GM18508 (cell line): Measurements from ENCODE around the gene SLC16A5.
"Not testable (repeated sequence)": the region's sequence is repeated elsewhere in the genome, so short reads cannot be mapped to it uniquely, and the experiment has no call there.

Experiments
- ATAC-seq: cut with Tn5 transposase; IDR thresholded peaks from one replicate; pipeline ENCODE4 v1.9.1; 2021; ENCODE audit warnings: moderate number of reproducible peaks; ENCODE audit not compliant: insufficient read depth, unreplicated experiment

SLC16A5 gene

GRCh38 chr17:75087558-75088453 lies at the start of gene SLC16A5:
Gene SLC16A5, plus strand, starts transcription at chr17:75087954. Its CDS starts 5,683 bp downstream, at chr17:75093637.
- ATAC-seq: no peak

- ATAC-seq: no peak
Measured at GRCh38 chr17:75039238-75039637, 48.5 kb upstream of the SLC16A5 start.

DNA sequence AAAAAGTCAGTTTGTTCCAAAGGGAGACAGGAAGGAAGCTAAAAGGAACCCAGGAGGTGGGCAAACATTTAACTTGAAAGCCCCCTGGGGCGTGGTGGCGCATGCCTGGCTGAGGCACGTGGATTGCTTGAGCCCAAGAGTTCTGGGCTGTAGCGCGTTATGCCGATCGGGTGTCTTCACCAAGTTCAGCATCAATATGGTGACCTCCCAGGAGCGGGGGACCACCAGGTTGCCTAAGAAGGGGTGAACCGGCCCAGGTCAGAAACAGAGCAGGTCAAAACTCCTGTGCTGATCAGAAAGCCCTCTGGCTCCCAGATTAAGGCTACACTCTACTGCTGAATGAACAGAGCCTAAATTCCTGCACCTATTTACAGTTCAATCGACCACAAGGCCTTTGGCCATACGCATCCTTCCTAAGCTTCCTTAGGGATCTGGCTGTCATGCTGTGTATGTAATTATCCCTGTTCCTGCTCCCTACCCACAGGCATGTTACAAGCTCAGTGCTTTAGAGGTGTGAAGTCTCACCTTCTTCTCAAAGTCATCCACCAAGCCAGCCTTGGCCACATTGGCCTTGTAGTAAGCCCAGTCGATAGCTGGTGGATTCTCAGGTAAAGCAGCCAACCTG lies 46.0 kb upstream of the SLC16A5 start:
- no peak for ATAC-seq

DNA sequence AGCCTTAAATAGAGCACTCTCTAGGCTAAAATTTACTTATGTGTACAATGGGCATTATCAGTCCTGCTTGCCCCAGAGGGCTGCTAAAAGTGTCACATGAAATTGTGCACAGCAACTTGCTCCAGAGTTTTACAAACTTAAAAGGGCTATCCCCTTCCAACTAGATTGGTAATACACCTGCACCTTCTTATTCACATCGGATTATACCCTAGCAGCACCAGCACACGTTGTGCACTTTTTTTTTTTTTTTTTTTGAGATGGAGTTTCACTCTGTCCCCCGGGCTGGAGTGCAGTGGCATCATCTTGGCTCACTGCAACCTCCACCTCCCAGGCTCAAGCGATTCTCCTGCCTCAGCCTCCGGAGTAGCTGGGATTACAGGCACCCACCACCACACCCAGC lies 44.0 kb upstream of the SLC16A5 start:
- not testable (repeated sequence) for ATAC-seq

DNA sequence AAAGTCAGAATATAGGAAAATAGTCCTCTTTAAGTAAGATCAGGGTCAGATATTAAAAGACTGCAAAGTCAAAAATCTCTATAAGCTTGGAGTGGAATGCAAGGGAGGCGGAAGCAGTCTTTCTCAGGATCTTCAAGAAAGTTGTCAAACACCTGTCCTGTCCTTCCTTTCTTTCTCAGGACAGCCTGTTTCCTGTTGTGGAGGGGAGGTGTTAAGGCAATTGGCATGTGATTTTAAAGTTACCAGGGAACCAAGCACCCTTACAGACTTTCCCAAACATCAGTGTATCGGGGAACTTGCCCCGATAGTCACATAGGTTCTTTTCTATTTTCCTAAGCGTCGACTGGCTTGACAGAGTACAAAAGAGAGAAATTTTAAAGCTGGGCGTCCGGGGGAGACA lies 43.0 kb upstream of the SLC16A5 start:
- ATAC-seq: no peak

DNA sequence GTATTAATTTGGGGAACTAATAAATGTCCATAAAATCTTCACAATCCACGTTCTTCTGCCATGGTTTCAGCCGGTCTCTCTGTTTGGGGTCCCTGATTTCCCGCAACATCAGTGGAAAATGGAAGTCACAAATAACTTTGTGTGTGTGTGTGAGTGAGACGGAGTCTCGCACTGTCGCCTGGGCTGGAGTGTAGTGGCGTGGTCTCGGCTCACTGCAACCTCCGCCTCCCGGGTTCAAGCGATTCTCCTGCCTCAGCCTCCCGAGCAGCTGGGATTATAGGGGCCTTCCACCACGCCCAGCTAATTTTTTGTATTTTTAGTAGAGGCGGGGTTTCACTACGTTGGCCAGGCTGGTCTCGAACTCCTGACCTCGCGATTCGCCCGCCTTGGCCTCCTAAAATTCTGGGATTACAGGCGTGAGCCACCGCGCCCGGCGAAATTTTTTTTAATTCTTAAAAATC lies 41.8 kb upstream of the SLC16A5 start:
- ATAC-seq: not testable (repeated sequence)

DNA sequence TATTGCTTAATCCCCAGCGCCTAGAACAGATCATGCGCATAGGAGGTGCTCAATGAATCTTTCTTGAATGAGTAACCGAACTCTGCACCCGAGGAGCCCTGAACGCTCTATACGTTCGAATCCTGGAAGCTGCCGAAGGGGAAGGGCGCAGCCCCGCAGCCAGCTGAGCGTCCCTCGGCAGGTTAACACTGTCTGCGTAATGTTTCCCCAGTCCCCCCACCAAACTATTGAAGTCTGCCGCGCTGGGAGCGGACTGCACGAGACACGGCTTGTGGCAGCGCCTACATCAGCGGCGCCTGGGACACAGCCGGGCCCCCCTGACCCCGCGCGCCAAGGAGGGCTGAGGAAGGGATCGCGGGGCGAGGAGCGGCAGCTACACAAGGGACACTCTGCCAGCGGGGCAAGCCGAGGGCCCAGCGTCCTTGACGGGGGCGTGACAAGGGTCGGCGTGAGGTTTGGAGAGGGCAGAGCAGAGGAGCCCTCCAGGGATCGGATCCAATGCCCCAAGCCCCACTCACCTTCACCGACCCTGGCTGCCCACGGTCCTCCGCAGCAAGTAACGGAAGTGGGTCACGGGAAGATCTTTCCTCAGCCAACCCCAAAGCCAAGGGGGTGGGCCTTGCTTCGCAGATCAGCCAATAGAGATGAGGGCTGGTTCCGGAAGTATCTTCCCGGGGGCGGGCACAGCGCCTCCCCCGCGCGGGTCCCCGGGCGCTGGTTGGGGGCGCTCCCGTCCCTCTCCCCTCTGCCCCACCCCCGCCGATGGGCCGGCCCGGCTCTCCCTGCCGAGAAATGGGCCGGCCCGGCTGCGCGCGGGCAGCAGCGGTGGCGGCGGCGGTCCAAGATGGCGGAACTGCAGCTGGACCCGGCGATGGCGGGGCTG lies 41.1 kb upstream of the SLC16A5 start, which contains the start of the genes ATP5PD and KCTD2:
TSS of gene ATP5PD (minus strand) at position 563 of the 883 bp plus-strand sequence. CDS start 4,319 bp downstream, outside the sequence.
TSS of gene KCTD2 (plus strand) at position 819 of the 883 bp plus-strand sequence. CDS start at position 845, 26 bp downstream.
- ATAC-seq: peak; percentile 77

DNA sequence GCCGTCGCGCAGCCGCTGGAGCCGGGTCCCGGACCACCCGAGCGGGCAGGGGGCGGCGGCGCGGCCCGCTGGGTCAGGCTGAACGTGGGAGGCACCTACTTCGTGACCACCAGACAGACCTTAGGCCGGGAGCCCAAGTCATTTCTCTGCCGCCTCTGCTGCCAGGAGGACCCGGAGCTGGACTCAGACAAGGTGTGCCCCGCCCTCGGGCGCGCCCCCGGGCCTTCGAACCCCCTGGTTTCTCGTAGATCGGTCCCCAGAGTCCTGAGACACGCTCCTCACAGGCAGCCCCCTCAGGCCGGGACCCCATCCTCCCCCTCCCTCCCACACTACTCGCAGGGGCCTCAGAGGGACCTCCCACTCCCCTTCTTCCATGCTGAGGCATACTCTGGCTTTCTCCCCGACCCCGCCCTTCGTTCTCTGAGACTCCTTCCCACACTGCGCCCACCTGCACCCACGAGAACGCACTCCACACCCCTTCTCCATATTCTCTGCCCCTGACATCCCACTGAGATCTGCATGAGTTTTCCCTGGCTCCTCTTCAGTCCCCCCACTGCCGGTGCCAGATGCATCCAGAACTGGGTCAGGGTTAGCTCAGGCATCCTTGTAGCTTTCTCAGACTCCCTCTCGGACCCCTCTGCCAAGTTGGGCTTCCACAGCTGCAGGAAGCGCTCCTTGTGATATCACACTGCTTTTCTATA lies 40.2 kb upstream of the SLC16A5 start:
- ATAC-seq: no peak

DNA sequence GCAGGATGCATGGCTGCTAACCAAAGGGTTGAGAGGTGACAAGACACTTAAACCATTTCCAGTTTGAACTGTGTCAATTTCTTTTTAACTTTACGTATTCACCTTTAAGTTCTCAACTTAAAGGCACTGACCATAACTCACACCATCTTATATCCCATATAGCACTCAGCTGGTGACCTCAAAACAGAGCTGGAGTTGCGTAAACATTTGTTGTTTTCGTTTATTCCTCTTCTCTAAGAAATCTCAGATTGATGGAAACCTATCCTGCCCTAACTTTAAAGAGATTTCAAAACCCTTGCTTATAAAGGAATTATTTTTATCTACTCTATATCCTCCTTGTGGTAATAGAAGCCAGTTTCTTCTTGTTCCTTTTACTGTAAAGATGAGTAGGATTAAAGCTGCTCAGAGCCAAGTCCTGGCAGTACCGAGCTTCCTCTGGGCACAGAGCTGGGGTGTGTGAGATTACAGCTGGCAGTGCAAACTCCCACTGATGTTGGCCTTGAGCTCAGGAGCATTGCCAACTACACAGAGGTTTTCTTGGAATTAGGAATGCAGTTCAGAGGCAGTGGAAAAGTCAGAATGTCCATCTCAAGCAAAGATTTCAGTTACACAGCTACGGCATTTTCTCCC lies 39.4 kb upstream of the SLC16A5 start:
- no peak for ATAC-seq

GRCh38 chr17:75049057-75049456 lies 38.7 kb upstream of the SLC16A5 start:
- no peak for ATAC-seq

DNA sequence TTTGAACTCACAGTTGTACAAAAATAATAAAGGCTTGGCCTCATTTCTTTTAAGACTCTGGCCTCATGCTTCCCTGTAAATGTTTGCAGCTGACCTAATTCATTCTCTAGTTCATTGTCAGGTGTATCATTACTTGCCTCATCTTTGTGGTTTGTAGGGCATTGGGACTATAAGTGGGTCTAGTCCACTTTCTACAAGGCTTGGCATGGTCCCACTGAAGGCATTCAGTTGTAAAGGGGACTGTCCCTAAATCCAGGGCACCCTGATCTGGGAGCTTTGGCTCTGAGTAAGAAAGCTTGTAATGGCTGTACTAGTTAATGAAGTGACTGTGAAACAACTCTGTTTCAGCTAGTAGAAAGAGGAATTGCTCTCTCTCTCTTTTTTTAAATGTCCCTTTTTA lies 38.0 kb upstream of the SLC16A5 start:
- ATAC-seq: no peak

- no peak for ATAC-seq
Measured at GRCh38 chr17:75051941-75052340, 35.8 kb upstream of the SLC16A5 start.

- no peak for ATAC-seq
Measured at GRCh38 chr17:75059369-75060345, 28.1 kb upstream of the SLC16A5 start.

DNA sequence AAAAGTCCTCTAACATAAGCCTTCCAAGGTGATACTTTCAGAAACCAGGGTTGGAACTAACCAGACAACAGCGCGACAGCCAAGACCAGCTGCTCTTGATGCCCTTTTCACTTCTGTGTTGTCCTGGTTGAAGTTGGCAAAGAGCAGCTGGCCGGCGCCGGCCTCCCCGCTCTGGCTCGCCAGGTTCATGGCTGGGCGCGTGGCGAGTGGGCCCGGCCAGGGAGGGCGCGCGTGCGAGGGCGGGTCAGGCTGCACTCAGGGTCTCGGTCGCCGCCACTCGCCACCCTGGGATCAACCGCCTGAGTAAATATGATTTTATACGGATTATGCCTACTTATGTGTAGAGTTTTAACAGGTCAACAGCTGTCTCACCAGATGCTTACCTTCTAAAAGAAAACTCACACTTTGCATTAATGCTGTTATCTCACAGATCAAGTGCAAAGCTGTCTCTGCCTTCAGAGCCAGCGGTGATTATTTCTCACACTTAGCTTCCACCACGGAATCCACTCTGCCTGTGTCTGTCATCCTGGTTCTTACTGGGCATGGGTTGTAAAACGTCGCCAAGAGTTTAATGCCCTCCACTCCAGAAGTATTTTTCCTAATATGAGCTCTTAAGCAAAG lies 27.2 kb upstream of the SLC16A5 start:
- no peak for ATAC-seq

- ATAC-seq: no peak
Measured at GRCh38 chr17:75061055-75061438, 26.7 kb upstream of the SLC16A5 start.

DNA sequence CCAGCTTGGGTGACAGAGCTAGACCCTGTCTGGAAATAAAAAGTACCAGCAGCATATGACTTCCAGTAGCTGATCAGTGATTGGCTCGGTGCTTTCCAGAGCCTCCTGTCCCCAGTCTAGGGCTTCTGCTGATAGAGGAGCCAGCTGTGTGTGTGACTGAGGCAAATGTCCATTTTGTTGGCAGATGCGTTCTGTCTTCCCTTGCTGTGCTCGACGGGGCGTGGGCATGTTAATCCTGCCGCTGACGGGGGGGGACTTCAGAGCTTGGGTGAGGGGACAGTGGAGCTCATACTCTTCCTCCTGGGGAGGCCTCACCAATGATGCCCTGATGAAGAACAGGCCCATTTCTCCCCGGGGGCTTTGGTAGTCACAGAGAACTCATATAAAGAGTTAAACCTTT lies 26.1 kb upstream of the SLC16A5 start:
- no peak for ATAC-seq

DNA sequence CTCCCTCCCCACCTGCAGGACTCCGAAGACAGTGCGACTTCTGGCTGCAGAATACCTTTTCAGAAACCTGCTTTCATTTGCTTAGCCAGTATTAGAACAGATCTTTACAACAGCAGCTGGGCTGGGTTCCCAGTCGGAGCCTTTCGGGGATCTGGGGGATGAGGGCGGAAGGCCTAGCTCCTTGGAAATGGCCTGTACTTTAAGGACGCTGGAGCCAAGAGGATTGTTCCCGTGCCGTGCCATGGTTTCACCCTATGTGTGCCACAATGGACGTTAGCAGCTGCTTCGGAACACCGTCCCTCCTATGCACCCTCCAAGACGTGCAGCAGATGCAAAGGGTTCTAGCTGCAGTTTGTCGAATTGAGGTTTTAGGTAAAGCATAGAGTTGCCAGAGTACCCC lies 24.6 kb upstream of the SLC16A5 start:
- ATAC-seq: no peak

DNA sequence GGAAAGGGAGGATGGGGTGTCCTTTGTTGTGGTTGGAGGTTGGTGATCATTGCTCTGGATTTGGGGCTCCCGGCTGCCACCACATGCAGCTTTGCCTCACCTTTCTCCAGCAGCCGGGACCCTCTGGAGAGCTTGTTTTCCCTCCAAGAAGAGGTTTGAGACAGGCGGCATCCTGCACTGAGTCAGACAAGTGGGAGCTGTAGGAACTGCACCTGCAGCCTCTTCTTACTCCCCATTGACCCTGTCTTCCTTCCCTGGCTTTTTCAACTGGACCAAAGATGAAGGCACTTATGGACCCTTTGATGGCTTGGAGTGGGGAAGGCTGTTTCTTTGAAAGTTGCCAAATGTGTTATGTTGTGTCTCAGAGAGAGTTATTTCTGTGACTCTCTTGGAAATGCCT lies 24.1 kb upstream of the SLC16A5 start:
- ATAC-seq: no peak
